ENCODE data around the gene BBS9.
"Not testable (repeated sequence)": the region's sequence is repeated elsewhere in the genome, so short reads cannot be mapped to it uniquely, and the experiment has no call there.

Gene BBS9

GRCh38 chr7:33503736-33504135 is 374.4 kb downstream of the BBS9 start:
- no peak for DNase-seq

DNA sequence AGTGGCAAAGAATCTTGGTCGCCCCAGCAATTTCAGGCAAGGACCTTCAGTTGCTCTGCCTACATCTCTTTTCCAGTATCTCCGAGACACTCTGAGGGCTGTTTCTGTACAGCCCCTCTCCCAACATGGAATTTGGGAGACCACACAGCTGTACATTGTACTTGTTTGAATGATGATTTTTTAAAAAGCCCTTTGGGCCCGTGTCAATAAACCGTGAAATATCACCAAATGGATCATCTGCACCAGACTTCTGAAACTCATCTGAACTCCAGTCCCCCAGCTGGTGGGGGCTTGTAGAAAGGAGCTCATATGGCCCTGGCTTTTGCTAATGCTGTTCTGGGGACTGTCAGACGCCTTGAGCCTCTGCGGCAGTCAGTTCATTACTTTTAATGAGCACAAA is 374.9 kb downstream of the BBS9 start:
- DNase-seq: no peak

DNA sequence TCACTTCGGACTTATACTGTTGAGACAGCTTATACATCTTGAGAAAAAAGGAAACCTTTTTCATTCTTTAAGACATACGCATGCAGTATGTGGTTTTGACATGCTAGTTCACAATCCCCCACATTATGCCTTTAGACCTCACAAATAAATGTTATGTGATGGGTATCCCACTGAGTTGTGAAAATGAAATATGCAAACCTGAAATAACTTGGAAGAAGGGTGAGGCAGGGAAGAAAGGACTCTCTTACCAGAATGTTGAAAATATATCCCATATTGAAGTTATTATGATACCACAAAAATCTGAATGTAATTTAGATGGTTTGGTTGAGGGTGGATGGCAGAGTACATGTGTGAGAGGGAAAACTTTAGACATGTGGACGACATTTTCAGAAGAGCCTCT is 379.8 kb downstream of the BBS9 start:
- DNase-seq: peak; percentile 86

GRCh38 chr7:33511778-33512177 is 382.4 kb downstream of the BBS9 start:
- DNase-seq: no peak

DNA sequence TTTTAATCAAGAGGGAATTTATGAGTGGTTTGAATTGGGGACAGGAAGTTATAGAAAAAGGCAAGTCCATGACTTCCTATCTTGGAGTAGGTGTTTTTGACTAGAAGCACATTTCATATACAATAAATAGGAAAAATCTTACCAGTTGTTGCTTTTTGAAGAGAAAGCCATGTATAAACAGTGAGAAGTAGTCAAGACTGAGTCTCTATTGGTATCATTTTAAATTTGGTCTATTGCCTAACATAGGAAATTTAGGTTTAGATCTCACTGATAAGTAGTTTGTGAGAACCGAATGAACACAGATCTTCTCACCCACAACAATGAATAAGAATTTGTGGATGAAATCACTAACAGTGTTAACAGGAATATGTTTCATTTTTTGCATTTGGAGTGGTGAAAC is 387.2 kb downstream of the BBS9 start:
- no peak for DNase-seq

DNA sequence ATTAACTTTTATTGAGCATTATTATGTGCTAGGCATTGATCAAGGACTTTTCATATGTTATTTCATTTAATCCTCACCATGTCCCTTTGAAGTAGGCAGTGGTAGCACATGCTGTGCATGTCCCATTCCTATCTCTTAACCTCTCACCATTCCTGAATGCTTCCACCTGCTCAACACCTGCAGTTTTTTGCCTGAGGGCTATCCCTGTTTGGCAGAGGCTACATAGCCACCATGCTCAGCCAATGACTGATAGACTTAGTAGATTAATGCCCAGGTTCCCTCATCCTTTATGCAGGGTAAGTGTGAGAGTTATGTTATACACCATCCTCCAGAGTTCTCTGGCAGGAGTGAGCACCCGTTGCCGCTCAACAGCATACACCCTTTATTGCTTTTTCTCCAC is 387.8 kb downstream of the BBS9 start:
- no peak for DNase-seq

DNA sequence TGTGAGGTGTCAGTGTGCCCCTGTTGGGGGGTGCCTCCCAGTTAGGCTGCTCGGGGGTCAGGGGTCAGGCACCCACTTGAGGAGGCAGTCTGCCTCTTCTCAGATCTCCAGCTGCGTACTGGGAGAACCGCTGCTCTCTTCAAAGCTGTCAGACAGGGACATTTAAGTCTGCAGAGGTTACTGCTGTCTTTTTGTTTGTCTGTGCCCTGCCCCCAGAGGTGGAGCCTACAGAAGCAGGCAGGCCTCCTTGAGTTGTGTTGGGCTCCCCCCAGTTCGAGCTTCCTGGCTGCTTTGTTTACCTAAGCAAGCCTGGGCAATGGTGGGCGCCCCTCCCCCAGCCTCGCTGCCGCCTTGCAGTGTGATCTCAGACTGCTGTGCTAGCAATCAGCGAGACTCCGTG is 397.6 kb downstream of the BBS9 start:
- DNase-seq: not testable (repeated sequence)

GRCh38 chr7:33527613-33528012 is 398.2 kb downstream of the BBS9 start:
- DNase-seq: not testable (repeated sequence)

DNA sequence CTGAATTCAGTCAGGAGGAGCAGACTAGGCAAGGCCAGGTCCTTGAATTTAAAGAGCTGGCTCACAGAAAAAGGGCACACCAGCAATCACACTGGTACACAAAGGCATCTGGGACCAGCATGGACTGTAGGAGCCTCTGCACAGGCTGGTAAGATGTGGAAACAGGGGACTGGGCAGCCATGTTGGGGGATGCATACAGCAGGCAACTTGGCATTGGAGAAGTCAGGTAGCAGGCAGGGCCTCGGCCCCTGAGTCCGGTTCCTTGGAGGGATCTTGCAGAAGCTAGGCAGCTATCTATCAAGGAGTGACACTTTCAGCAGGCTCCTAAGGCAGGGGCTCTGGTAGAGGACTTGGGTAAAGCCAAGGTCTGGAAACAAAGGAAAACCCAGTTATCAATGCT is 399.7 kb downstream of the BBS9 start:
- DNase-seq: no peak

- DNase-seq: no peak
These were observed 401.3 kb downstream of the BBS9 start for GRCh38 chr7:33530664-33531063.

DNA sequence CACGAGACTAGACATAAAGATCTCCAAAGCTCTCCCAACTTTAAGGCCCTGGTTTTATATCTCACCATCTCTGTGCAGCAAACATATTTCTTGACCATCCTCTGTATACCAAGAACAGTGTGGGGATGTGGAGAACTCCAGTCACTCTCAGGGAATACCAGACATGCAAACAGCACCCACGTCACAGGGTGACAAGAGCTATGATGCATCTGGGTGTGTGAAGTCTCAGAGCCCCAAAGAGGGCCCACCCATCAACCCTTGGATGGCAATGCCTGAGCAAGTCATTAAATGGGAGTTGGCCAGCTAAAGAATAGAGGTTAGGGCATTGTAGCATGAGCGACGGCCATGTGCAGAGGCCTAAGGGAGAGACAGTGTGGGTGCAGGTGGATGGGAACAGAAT is 402.5 kb downstream of the BBS9 start:
- DNase-seq: no peak

- peak; percentile 89 for DNase-seq
These were observed 405.5 kb downstream of the BBS9 start for GRCh38 chr7:33534833-33535232.

DNA sequence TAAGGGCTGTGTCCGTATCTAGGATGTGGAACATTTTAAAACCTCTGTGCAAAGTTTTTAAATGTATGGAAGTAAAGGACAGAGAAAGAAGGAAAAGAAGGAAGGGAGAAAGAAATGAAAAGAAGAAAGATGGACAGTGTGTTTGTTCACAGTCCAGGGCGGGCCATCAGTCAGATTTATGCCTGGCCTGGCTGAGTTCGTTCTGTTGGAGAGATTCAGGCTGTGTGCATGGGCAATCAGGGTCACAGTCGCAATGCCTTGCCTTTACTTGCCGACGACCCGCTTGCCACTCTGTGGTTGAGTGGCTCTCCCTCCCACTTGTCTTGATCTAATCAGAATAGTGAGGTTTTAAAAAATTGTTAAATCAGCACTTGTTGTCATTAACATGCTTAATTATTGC is 406.6 kb downstream of the BBS9 start:
- DNase-seq: no peak

DNA sequence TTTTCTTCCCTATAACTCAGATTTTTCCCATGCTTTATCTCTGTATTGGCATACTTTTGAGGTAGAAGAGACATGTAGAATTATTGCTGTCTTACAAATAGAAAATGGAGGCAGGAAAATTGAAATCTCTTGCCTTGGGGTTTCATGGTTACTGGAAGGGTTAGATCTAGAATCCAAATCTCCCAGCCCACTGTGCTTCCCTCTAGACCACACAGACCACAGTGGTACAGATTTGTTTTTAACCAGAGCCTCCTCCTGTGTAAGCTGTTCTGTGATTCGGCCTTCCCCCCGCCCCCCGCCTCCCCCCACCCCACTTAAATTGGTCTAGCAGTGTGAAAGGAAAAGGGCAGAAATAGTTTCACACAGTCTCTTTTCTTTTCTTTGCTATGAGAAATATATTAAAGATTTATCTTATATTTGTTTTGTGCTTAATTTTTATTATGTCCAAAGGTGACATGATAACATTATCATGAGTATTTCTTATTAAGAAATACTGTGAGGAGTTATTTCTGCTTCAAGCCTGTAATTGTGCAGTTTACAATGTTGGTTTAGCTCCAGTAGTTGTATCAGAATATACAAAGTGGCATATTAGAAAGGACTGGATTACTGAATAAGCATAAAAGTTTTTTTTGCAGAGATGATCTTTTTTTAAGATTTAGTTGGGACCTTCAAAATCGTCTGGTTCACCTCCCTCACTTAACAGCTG is 407.2 kb downstream of the BBS9 start:
- DNase-seq: no peak

DNA sequence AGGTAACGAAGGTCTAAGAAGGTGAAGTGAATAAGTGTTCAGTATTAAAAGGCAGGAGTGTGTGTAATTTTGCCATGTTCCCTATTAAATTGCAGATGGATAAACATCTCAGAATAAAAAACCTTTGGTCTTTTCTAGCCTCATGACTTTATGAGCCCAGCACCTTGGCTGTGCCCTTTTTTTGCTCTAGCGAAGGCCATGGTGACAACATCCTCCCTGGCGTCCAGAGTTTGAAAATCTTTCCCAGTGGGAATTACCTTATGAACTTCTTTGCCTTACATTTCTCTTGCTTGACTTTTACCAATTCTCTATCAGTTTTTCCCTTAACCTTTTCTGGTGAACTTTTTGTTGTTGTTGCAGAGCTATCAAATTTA is 407.7 kb downstream of the BBS9 start:
- no peak for DNase-seq

GRCh38 chr7:33539198-33539597 is 409.8 kb downstream of the BBS9 start:
- DNase-seq: no peak

- peak; percentile 4 for DNase-seq
These were observed 410.5 kb downstream of the BBS9 start for GRCh38 chr7:33539659-33540400.

DNA sequence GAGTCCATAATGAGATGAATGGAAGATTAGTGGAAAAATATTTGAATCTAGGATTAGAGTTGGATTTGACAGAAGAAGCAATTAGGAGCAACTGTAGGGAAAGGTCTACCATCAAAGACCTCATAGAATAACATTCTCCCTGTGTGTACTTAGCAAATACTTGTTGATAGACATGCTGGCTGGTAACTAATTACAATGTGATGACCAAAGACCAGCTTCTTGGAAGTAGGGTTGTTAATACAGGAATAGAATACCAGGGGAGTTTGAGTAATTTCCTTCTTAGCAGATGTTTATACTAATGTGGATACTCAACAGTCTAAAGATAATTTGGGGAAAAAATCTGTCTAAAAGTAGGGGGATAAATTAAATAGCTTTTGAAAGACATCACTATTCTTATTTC is 418.5 kb downstream of the BBS9 start:
- no peak for DNase-seq

DNA sequence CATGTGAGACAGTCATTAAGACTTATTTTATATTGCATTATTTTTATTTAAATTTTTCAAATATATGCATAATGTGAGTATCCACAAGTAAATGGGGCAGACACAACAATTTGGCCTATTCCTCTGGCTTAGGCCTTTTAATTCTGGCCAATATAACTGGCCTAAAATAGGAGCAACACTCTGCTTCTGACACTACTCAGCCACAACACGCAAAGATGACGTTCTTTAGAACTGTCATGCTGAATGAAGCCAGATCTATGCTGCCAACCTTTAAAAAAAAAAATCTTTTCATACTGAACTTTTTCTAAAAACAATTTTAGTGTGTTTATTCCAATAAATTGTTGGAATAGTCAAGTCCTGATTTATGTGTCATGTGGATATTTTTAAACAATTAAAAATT is 421.0 kb downstream of the BBS9 start:
- no peak for DNase-seq

- DNase-seq: no peak
These were observed 421.6 kb downstream of the BBS9 start for GRCh38 chr7:33550979-33551378.

DNA sequence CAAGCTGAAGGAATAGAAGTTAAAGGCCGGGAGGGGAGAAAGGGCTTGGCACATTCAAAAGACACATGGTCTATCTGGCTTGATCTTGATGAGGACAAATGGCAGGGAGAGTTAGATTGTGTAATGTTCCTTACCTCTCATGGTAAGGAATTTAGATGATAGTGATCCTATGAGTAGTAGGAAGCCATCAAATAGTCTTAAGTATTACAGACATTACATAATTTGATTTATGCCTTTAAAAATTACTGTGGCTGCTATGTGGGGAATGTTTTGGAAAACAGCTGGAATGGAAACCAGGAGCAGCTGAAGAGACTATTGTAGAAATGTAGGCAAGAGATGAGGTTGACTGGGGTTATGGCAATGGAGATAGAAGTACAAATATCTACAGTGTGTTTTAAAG is 424.7 kb downstream of the BBS9 start:
- peak; percentile 40 for DNase-seq

DNA sequence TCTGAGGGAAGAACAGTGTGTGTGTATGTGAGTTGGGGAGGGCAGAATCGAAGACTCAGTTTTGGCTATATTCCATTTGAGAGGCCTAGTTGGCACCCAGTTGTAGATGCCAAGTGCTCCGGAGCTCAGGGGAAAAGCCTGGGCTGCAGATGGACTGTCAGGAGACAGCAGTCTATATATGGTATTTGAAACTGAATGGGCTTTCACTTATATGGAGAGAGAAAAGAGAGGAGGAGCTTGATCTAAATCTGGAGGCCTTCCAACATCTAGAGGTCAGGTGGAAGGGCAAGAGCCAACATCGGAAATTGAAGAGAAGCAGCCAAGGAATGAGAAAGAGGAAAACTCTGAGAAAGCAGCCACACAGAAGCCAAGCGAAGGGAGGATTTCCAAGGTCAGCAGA is 425.2 kb downstream of the BBS9 start:
- DNase-seq: no peak

- DNase-seq: no peak
These were observed 427.1 kb downstream of the BBS9 start for GRCh38 chr7:33556472-33556871.

DNA sequence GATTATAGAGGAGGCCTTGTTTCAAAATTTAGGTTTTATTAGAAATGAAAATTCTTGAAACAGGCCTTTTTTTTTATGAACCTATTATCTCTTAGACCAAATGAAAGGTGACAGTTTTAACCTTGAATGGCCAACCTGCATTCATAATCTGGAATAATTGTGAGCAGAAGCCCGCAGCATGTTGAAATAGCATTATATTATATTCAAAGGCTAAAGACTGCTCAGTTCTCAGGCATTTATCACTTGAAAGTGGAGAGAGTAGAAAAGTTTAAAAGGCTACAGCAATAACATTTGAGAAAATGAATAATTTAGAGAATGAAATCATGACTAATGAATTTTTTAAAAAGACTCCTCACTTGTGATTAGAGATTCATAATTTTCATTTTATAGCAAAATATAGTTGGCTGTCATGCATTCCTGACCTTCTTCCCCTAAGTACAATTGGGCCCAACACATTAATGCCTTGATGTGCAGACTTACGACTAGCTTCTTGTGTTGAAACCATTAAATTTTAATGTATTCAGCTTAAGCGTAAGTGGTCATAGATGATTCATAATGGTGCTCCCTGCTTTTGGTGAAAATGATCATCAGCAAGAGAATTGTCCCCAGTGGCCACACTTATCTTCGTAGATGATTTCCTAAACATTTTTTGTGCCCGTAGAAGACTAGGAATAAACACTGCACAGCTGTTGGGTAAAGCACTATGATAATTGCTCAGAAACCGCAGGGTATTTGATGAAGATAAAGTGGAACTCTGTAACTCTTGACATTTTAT is 429.4 kb downstream of the BBS9 start:
- no peak for DNase-seq
